Spleen (tissue), 11 donors: ENCODE data around the gene DNAAF3. TPM values are rescaled to one million over a fixed set of nuclear protein-coding genes. Genes with fewer than 3 reads are reported as not detected.
"Not testable (repeated sequence)": the region's sequence is repeated elsewhere in the genome, so short reads cannot be mapped to it uniquely, and the experiment has no call there.

Experiments used
- DNase-seq: peaks from one replicate; pipeline ENCODE4 v3.0.0-alpha.2; 2020
- H3K27ac ChIP-seq, 8 donors: fragments of 200-600 bp; sonication (generic) in 7 of 8; 1 replicate in 4 of 8; 2 replicates in 4 of 8; pipeline versions ENCODE4 v1.5.0 to v1.8.0; 2016 to 2021; ENCODE audit warnings: inconsistent platforms in 4 of 8, mild to moderate bottlenecking in 4 of 8, moderate library complexity in 1 of 8
- H3K27me3 ChIP-seq, 7 donors: fragments of 200-600 bp; sonication (generic) in 6 of 7; replicated peaks in 1 of 7; 1 replicate in 4 of 7; 2 replicates in 3 of 7; pipeline versions ENCODE4 v1.5.0 to v1.8.0; 2016 to 2021; ENCODE audit warnings: inconsistent platforms in 3 of 7, mild to moderate bottlenecking in 1 of 7
- H3K36me3 ChIP-seq, 6 donors: fragments of 200-600 bp; sonication (generic) in 5 of 6; 1 replicate in 4 of 6; 2 replicates in 2 of 6; pipeline versions ENCODE4 v1.5.0 to v1.8.0; 2016 to 2021; ENCODE audit warnings: inconsistent platforms in 2 of 6
- H3K4me1 ChIP-seq, 6 donors: fragments of 200-600 bp; sonication (generic) in 5 of 6; 1 replicate in 3 of 6; 2 replicates in 3 of 6; pipeline versions ENCODE4 v1.5.0 to v1.8.0; 2016 to 2021; ENCODE audit warnings: inconsistent platforms in 3 of 6
- H3K4me3 ChIP-seq, 8 donors: fragments of 200-600 bp; sonication (generic) in 7 of 8; 1 replicate in 4 of 8; 2 replicates in 4 of 8; pipeline versions ENCODE4 v1.5.0 to v1.8.0; 2016 to 2021; ENCODE audit warnings: inconsistent platforms in 4 of 8, mild to moderate bottlenecking in 4 of 8, moderate library complexity in 2 of 8
- H3K9me3 ChIP-seq, 8 donors: fragments of 200-600 bp; sonication (generic) in 7 of 8; 1 replicate in 4 of 8; 2 replicates in 4 of 8; pipeline versions ENCODE4 v1.5.0 to v1.8.0; 2016 to 2021; ENCODE audit warnings: inconsistent platforms in 4 of 8
- CTCF ChIP-seq, 11 experiments: fragments of 200-600 bp in 7 of 11; fragments of 450-650 bp in 4 of 11; sonication (generic) in 4 of 11; IDR thresholded peaks in 8 of 11; conservative IDR thresholded peaks in 3 of 11; 1 replicate in 7 of 11; 2 replicates in 4 of 11; pipeline versions ENCODE4 v1.4.0 to v1.8.0; 2016 to 2021; ENCODE audit warnings: antibody characterized with exemption in 11 of 11, inconsistent platforms in 4 of 11, mild to moderate bottlenecking in 1 of 11
- POLR2A ChIP-seq, 3 donors: fragments of 450-650 bp; IDR thresholded peaks; one replicate each; pipeline ENCODE4 v1.5.1; 2017; ENCODE audit warnings: antibody characterized with exemption in 3 of 3, mild to moderate bottlenecking in 1 of 3
- POLR2AphosphoS5 ChIP-seq, 3 donors: sonication (generic); formaldehyde crosslinking; IDR thresholded peaks; one replicate each; pipeline ENCODE4 v1.5.1; 2017; ENCODE audit warnings: antibody characterized with exemption in 3 of 3
- WGBS, 5 donors: extraction: QIAGEN DNeasy Blood & Tissue Kit in 3 of 5; methylation state at CpG; one replicate each; pipeline versions ENCODE4 v1.1.5 to v1.1.7; 2013 to 2018; 5-methylcytosine and 5-hydroxymethylcytosine counted together
- intact Hi-C: fragments of 100-400 bp; cut with DNase I; formaldehyde crosslinking; loops from one replicate; pipeline ENCODE4 v1.15.0; 2023; ENCODE audit warnings: low total_unique reads
- polyA plus RNA-seq, 3 donors: library from polyadenylated mRNA; stranded (reverse); fragments of 200-250 nt; gene quantifications; one replicate each; pipeline ENCODE4 v1.2.1, GENCODE V29; 2013
- total RNA-seq, 7 donors: library from RNA; depleted of rRNA in 3 of 7; stranded (reverse); fragments of >200 nt in 3 of 7; fragmentation: NEBNext Ultra II Directional in 4 of 7; extraction: Animal tissue kit (Norgen Biotek cat#: 25700) in 4 of 7; gene quantifications; one replicate each; pipeline versions ENCODE4 v1.1.0 to v1.2.1, GENCODE V29; 2016 to 2021
- donor health status: healthy with polysubstance abuse.
- donor health status: DM: no; HTN: no; CAD: no; lungs with moderate emphysema.
- donor health status: DM: no; HTN: no; CAD: no.
- donor health status: Bipolar disorder and iron deficiency.
- donor health status: healthy.
- donor health status: DM: no; HTN: no; CAD: no.
- donor health status: DM: yes; HTN: yes; CAD: no.

DNAAF3 gene
- total and polyA plus RNA-seq, 10 donors, result 0.28 to 1.1 (median 0.69) TPM; not detected in 2

GRCh38 chr19:55173714-55174409, 7.4 kb upstream of the DNAAF3 start:
- 0 to 2% (median 1%) methylated on average over 4 to 37 of the region's 37 CpGs for WGBS, 5 donors

GRCh38 chr19:55173186-55173713, 6.8 kb upstream of the DNAAF3 start:
- TF ChIP-seq POLR2AphosphoS5 (IDR thresholded peaks at IDR 0.05) (no peak), POLR2A (IDR thresholded peaks at IDR 0.05) (no peak), CTCF (IDR thresholded peaks at IDR 0.05 in 8 of 11, conservative IDR thresholded peaks at IDR 0.05 in 3 of 11) (no peak)
- H3K36me3 ChIP-seq, result no peaks in the 10 kb centered on the region
- 2 to 4% (median 3%) methylated on average over 11 to 32 of the region's 32 CpGs for WGBS, 5 donors
- intact Hi-C loops, result no loop called here
- peaks cover 5 to 24% (median 15%) of the 10 kb centered on the region in 6 donors for H3K4me1 ChIP-seq
- peak overlapping the region in 2 of 8 donors; percentile 35 to 63 for H3K27ac ChIP-seq
- H3K4me3 ChIP-seq, result peak overlapping the region; percentile 21 to 71 (median 39)
- H3K9me3 ChIP-seq, result peaks cover 0 to 4% (median 0%) of the 10 kb centered on the region in 8 donors
- no peak for DNase-seq
- H3K27me3 ChIP-seq, result peaks cover 11 to 100% (median 86%) of the 10 kb centered on the region in 7 donors

More at GRCh38 chr19:55173714-55174409, 7.4 kb upstream of the DNAAF3 start:
- H3K27ac ChIP-seq, result peak overlapping the region in 2 of 8 donors; percentile 35 to 63
- H3K27me3 ChIP-seq, result peaks cover 11 to 100% (median 85%) of the 10 kb centered on the region in 7 donors
- peaks cover 5 to 30% (median 17%) of the 10 kb centered on the region in 6 donors for H3K4me1 ChIP-seq
- no peaks in the 10 kb centered on the region for H3K36me3 ChIP-seq
- TF ChIP-seq CTCF (IDR thresholded peaks at IDR 0.05 in 8 of 11, conservative IDR thresholded peaks at IDR 0.05 in 3 of 11) (no peak), POLR2AphosphoS5 (IDR thresholded peaks at IDR 0.05) (peak in 1 of 3 donors; percentile 17)
- intact Hi-C loops, result no loop called here
- H3K4me3 ChIP-seq, result peak overlapping the region; percentile 21 to 71 (median 39)
- DNase-seq, result peak; percentile 81
- H3K9me3 ChIP-seq, result peaks cover 0 to 4% (median 0%) of the 10 kb centered on the region in 8 donors

GRCh38 chr19:55172741-55173140, 6.3 kb upstream of the DNAAF3 start:
- H3K36me3 ChIP-seq, result no peaks in the 10 kb centered on the region
- intact Hi-C loops, result no loop called here
- peak overlapping the region in 1 of 8 donors; percentile 71 for H3K4me3 ChIP-seq
- H3K27me3 ChIP-seq, result peaks cover 11 to 100% (median 84%) of the 10 kb centered on the region in 7 donors
- no peak overlapping the region for H3K27ac ChIP-seq
- no peak for DNase-seq
- H3K9me3 ChIP-seq, result peaks cover 0 to 4% (median 0%) of the 10 kb centered on the region in 8 donors
- 16 to 35% (median 23%) methylated on average over 12 of the region's 12 CpGs for WGBS, 5 donors
- peaks cover 5 to 22% (median 15%) of the 10 kb centered on the region in 6 donors for H3K4me1 ChIP-seq
- no peak for TF ChIP-seq POLR2AphosphoS5 (IDR thresholded peaks at IDR 0.05)
- TF ChIP-seq POLR2A (IDR thresholded peaks at IDR 0.05), result no peak
- no peak for TF ChIP-seq CTCF (IDR thresholded peaks at IDR 0.05 in 8 of 11, conservative IDR thresholded peaks at IDR 0.05 in 3 of 11)

GRCh38 chr19:55172318-55172717, 5.9 kb upstream of the DNAAF3 start:
- H3K27ac ChIP-seq, H3K36me3 ChIP-seq, intact Hi-C loops, H3K4me3 ChIP-seq, DNase-seq, H3K9me3 ChIP-seq: not testable (repeated sequence)
- H3K27me3 ChIP-seq, result peaks cover 11 to 100% (median 84%) of the 10 kb centered on the region in 7 donors
- WGBS, 5 donors, result 57 to 70% (median 64%) methylated on average over 9 of the region's 9 CpGs
- H3K4me1 ChIP-seq, result peaks cover 5 to 26% (median 16%) of the 10 kb centered on the region in 6 donors
